Measurements from ENCODE around the gene ATG101. TPM values are rescaled to one million over a fixed set of nuclear protein-coding genes. Genes with fewer than 3 reads are reported as not detected.

Gene ATG101
- 101 and 112 TPM in 2 replicates for total RNA-seq

GRCh38 chr12:52069327-52070184 lies at the start of gene ATG101:
Gene ATG101, plus strand, starts transcription at chr12:52069978. Its CDS starts 3,673 bp downstream, at chr12:52073651.

DNA sequence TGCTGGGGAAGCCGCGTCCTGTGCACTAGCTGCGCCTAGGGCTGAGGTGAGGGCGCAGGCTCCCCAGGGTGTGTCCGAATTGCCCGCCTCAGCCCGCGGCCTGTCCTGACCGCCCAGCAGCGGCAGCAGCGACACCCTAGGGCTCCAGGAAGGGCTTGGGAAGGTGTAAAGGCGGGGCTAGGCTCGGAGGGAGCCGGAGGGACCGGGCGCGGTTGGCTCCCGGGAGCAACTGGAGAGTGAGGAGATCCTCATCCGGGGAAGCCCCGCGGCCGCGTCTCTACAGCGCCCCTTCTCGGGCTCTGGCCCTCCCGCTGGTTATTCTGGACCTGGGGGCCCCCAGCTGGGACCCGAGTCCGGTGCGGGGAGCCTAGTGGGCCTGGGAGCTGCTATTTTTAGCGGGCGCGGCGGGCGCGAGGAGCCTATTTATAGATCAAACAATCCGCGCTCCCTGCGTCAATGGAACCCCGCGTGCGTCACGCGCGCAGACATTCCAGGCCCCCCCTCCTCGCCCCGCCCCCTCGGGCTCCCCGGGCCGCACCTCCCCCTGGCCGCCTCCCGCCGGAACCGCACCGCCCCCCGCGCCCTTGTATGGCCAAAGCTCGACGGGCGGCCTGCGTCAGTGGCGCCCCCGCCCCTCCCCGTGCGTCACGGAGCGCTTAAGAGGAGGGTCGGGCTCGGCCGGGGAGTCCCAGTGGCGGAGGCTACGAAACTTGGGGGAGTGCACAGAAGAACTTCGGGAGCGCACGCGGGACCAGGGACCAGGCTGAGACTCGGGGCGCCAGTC lies 18.8 kb upstream of the ATG101 start, which contains the start of gene NR4A1:
NR4A1 (plus strand) TSS at position 685 of the 784 bp plus-strand sequence. CDS start 2,887 bp downstream, outside the sequence.

DNA sequence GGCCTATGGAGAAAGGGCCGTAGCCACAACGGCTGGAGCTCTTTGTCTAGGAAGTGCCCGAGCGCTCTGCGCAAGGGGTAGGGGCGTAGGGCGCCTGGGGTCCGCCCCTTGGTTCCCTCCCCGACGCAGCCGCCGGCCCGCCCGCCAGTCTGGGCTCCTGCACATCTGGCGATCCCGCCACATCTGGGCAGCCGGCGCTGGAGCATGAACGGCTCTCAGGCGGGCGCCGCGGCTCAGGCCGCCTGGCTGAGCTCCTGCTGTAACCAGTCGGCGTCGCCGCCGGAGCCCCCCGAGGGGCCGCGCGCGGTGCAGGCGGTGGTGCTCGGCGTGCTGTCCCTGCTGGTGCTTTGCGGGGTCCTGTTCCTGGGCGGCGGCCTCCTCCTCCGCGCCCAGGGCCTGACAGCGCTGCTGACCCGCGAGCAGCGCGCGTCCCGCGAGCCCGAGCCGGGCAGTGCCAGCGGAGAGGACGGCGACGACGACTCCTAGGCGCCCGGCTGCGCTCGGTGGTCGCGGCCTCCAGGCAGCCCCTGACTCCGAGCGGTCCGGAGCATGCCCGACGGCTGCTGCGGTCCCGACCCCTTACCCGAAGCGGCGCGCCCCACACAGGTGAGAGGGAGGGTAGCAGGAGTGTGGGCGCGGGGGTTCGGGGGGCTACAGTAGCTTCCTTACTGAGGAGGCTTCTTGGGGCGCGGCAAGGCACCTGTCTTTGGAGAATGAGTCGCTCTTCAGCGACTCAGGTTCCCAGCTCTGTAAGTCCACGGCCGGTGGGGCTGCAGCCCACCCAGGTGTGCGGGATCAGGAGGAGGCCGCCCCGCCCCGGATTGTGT lies 10.0 kb downstream of the ATG101 start, which contains the start of gene SMIM41:
SMIM41 (plus strand) TSS at position 129 of the 827 bp plus-strand sequence; CDS start at position 205, 76 bp downstream.

Other genes with a start within 250 kb of the ATG101 start
- under 0.01 TPM in 1 of 2 replicates, not detected in the other for gene FIGNL2, start 221.3 kb upstream of the ATG101 start, total RNA-seq
- gene ANKRD33, start 181.9 kb upstream of the ATG101 start, total RNA-seq: 0.09 TPM in 1 of 2 replicates, not detected in the other
- 19.8 and 34.7 TPM in 2 replicates for gene ACVRL1, start 162.5 kb upstream of the ATG101 start, total RNA-seq
- gene ACVR1B, start 118.3 kb upstream of the ATG101 start, total RNA-seq: 11.8 and 15.6 TPM in 2 replicates
- 6.5 and 8.3 TPM in 2 replicates for gene TAMALIN, start 63.0 kb upstream of the ATG101 start, total RNA-seq
- 4.1 and 4.3 TPM in 2 replicates for gene NR4A1, start 18.5 kb upstream of the ATG101 start, total RNA-seq
- 1.4 and 9.8 TPM in 2 replicates for gene SMIM41, start 9.7 kb downstream of the ATG101 start, total RNA-seq
- under 0.01 TPM in 2 replicates for gene KRT80, start 122.0 kb downstream of the ATG101 start, total RNA-seq
- 16.1 and 53.3 TPM in 2 replicates for gene KRT7, start 163.3 kb downstream of the ATG101 start, total RNA-seq
- gene KRT86, start 204.7 kb downstream of the ATG101 start, total RNA-seq: 0.09 and 0.14 TPM in 2 replicates
- gene KRT81, start 221.6 kb downstream of the ATG101 start, total RNA-seq: under 0.01 and 0.28 TPM in 2 replicates